Epithelial cell of esophagus (primary cell): ENCODE measurements around the gene WHAMM.
"Not testable (repeated sequence)": the region's sequence is repeated elsewhere in the genome, so short reads cannot be mapped to it uniquely, and the experiment has no call there.

ENCODE experiments used
- DNase-seq: peaks from one replicate; pipeline ENCODE4 v3.0.0; 2010; ENCODE audit warnings: low read depth
- H3K4me3 ChIP-seq: 2 replicates; pipeline ENCODE4 v1.5.1; 2011; ENCODE audit warnings: mild to moderate bottlenecking, low read length, control low read depth
- CTCF ChIP-seq: IDR thresholded peaks from 2 replicates; pipeline ENCODE4 v1.5.1; 2011; ENCODE audit warnings: low read depth, mild to moderate bottlenecking, low read length, control low read depth, inconsistent platforms; ENCODE audit not compliant: insufficient read depth; ENCODE audit errors: missing control alignments

The WHAMM gene

GRCh38 chr15:82810061-82810889, 847 bp downstream of the WHAMM start:
- peak; percentile 55 for DNase-seq
- H3K4me3 ChIP-seq = peak overlapping the region; percentile 77
- no peak for TF ChIP-seq CTCF

GRCh38 chr15:82810890-82811426, 1.5 kb downstream of the WHAMM start:
- H3K4me3 ChIP-seq = peak overlapping the region; percentile 77
- no peak for TF ChIP-seq CTCF
- peak; percentile 21 for DNase-seq

- no peak for DNase-seq
- TF ChIP-seq CTCF = no peak
Observed at GRCh38 chr15:82812994-82813393, 3.6 kb downstream of the WHAMM start.

GRCh38 chr15:82820128-82820527, 10.7 kb downstream of the WHAMM start:
- no peak for DNase-seq
- no peak overlapping the region for H3K4me3 ChIP-seq
- TF ChIP-seq CTCF = no peak

More at GRCh38 chr15:82812994-82813393, 3.6 kb downstream of the WHAMM start:
- no peak overlapping the region for H3K4me3 ChIP-seq

- DNase-seq, H3K4me3 ChIP-seq: not testable (repeated sequence)
Observed at GRCh38 chr15:82821396-82821795, 12.0 kb downstream of the WHAMM start.

GRCh38 chr15:82821851-82822250, 12.4 kb downstream of the WHAMM start:
- not testable (repeated sequence) for DNase-seq, H3K4me3 ChIP-seq

GRCh38 chr15:82823049-82823448, 13.6 kb downstream of the WHAMM start:
- no peak for TF ChIP-seq CTCF
- no peak for DNase-seq
- H3K4me3 ChIP-seq = no peak overlapping the region

GRCh38 chr15:82828075-82828474, 18.6 kb downstream of the WHAMM start:
- DNase-seq = peak; percentile 23
- no peak overlapping the region for H3K4me3 ChIP-seq
- TF ChIP-seq CTCF = no peak
